Trophoblast cell (in vitro differentiated cells and primary cell): ENCODE results near the gene RSPH3.

Experiments used
- DNase-seq, 2 donors: peaks; one replicate each; pipeline ENCODE4 v3.0.0-alpha.2; 2016
- H2AFZ ChIP-seq: 2 replicates; pipeline ENCODE4 v1.6.1; 2013; ENCODE audit warnings: low read length, moderate library complexity, mild to moderate bottlenecking; ENCODE audit not compliant: insufficient read depth, poor library complexity
- H2AK5ac ChIP-seq: 2 replicates; pipeline ENCODE4 v1.6.1; 2013; ENCODE audit warnings: mild to moderate bottlenecking, low read length
- H2BK120ac ChIP-seq: 2 replicates; pipeline ENCODE4 v1.6.1; 2013; ENCODE audit warnings: low read length, mild to moderate bottlenecking, moderate library complexity; ENCODE audit not compliant: insufficient read depth, poor library complexity
- H2BK12ac ChIP-seq: 2 replicates; pipeline ENCODE4 v1.6.1; 2013; ENCODE audit warnings: mild to moderate bottlenecking, low read length, moderate library complexity
- H2BK5ac ChIP-seq: 2 replicates; pipeline ENCODE4 v1.6.1; 2013; ENCODE audit warnings: low read length, low read depth, moderate library complexity, mild to moderate bottlenecking; ENCODE audit not compliant: poor library complexity
- H3K14ac ChIP-seq: 2 replicates; pipeline ENCODE4 v1.6.1; 2013; ENCODE audit warnings: mild to moderate bottlenecking, low read length
- H3K18ac ChIP-seq: 2 replicates; pipeline ENCODE4 v1.6.1; 2013; ENCODE audit warnings: mild to moderate bottlenecking, low read length
- H3K23ac ChIP-seq: 2 replicates; pipeline ENCODE4 v1.6.1; 2013; ENCODE audit warnings: low read length
- H3K27ac ChIP-seq: 2 replicates; pipeline ENCODE4 v1.5.1; 2013; ENCODE audit warnings: low read depth, mild to moderate bottlenecking, inconsistent platforms, low read length, moderate library complexity
- H3K27me3 ChIP-seq: 2 replicates; pipeline ENCODE4 v1.6.1; 2013; ENCODE audit warnings: inconsistent platforms, mild to moderate bottlenecking, low read length, moderate library complexity; ENCODE audit not compliant: insufficient read depth
- H3K36me3 ChIP-seq, 2 experiments: 1 replicate in 1 of 2; 2 replicates in 1 of 2; pipeline ENCODE4 v1.6.1; 2013; ENCODE audit warnings: low read length in 2 of 2, mild to moderate bottlenecking in 2 of 2, moderate library complexity in 1 of 2; ENCODE audit not compliant: insufficient read depth in 2 of 2, control insufficient read depth in 1 of 2
- H3K4ac ChIP-seq: 2 replicates; pipeline ENCODE4 v1.6.1; 2013; ENCODE audit warnings: low read depth, mild to moderate bottlenecking, low read length, moderate library complexity
- H3K4me1 ChIP-seq, 2 experiments: 1 replicate in 1 of 2; 2 replicates in 1 of 2; pipeline ENCODE4 v1.6.1; 2013; ENCODE audit warnings: low read length in 2 of 2, mild to moderate bottlenecking in 2 of 2, moderate library complexity in 1 of 2; ENCODE audit not compliant: insufficient read depth in 2 of 2, control insufficient read depth in 1 of 2
- H3K4me2 ChIP-seq: 2 replicates; pipeline ENCODE4 v1.6.1; 2013; ENCODE audit warnings: inconsistent platforms, mild to moderate bottlenecking, low read length, moderate library complexity
- H3K4me3 ChIP-seq: 2 replicates; pipeline ENCODE4 v1.5.1; 2013; ENCODE audit warnings: mild to moderate bottlenecking, low read depth, low read length, inconsistent platforms
- H3K79me1 ChIP-seq: one replicate; pipeline ENCODE4 v1.6.1; 2013; ENCODE audit warnings: low read length
- H3K79me2 ChIP-seq: 2 replicates; pipeline ENCODE4 v1.6.1; 2013; ENCODE audit warnings: low read length, mild to moderate bottlenecking; ENCODE audit not compliant: control insufficient read depth, insufficient read depth, poor library complexity
- H3K9ac ChIP-seq: 2 replicates; pipeline ENCODE4 v1.6.1; 2013; ENCODE audit warnings: mild to moderate bottlenecking, low read length
- H3K9me3 ChIP-seq: 2 replicates; pipeline ENCODE4 v1.6.1; 2013; ENCODE audit warnings: low read depth, mild to moderate bottlenecking, control low read depth, inconsistent platforms, low read length; ENCODE audit not compliant: insufficient read depth
- H4K12ac ChIP-seq: 2 replicates; pipeline ENCODE4 v1.6.1; 2013; ENCODE audit warnings: low read depth, mild to moderate bottlenecking, low read length, moderate library complexity
- H4K8ac ChIP-seq: 2 replicates; pipeline ENCODE4 v1.6.1; 2013; ENCODE audit warnings: low read depth, mild to moderate bottlenecking, low read length, moderate library complexity
- H4K91ac ChIP-seq: one replicate; pipeline ENCODE4 v1.6.1; 2013; ENCODE audit warnings: low read depth, mild to moderate bottlenecking, low read length, moderate library complexity
- WGBS: extraction: QIAGEN DNeasy Blood & Tissue Kit; methylation state at CpG from one replicate; pipeline ENCODE4 v1.1.7; 2013; ENCODE audit warnings: missing lambda C conversion rate; ENCODE audit not compliant: insufficient read length, insufficient coverage; ENCODE audit errors: extremely low coverage; 5-methylcytosine and 5-hydroxymethylcytosine counted together

RSPH3 gene

GRCh38 chr6:159020011-159020410 is 20.0 kb upstream of the RSPH3 start:
- no peak overlapping the region for H4K8ac ChIP-seq
- no peak overlapping the region for H4K91ac ChIP-seq
- H3K4me3 ChIP-seq: no peak overlapping the region
- no peaks in the 10 kb centered on the region for H3K79me2 ChIP-seq
- H3K9me3 ChIP-seq: peaks cover 7% of the 10 kb centered on the region
- H3K4me1 ChIP-seq: no peaks in the 10 kb centered on the region
- H2AK5ac ChIP-seq: no peak overlapping the region
- H3K9ac ChIP-seq: no peak overlapping the region
- H3K27me3 ChIP-seq: no peaks in the 10 kb centered on the region
- H3K4ac ChIP-seq: no peak overlapping the region
- H2BK12ac ChIP-seq: no peak overlapping the region
- no peak overlapping the region for H3K18ac ChIP-seq
- H2BK5ac ChIP-seq: no peak overlapping the region
- no CpG with 5 or more reads among the region's 2 CpGs for WGBS
- no peak overlapping the region for H2BK120ac ChIP-seq
- H3K4me2 ChIP-seq: no peak overlapping the region
- DNase-seq: no peak
- H3K27ac ChIP-seq: no peak overlapping the region
- no peaks in the 10 kb centered on the region for H3K36me3 ChIP-seq
- H3K23ac ChIP-seq: no peak overlapping the region
- no peak overlapping the region for H3K14ac ChIP-seq
- H4K12ac ChIP-seq: no peak overlapping the region
- no peak overlapping the region for H2AFZ ChIP-seq
- no peaks in the 10 kb centered on the region for H3K79me1 ChIP-seq

GRCh38 chr6:159017757-159018559 is 18.0 kb upstream of the RSPH3 start:
- H4K91ac ChIP-seq: no peak overlapping the region

GRCh38 chr6:159014406-159014805 is 14.4 kb upstream of the RSPH3 start:
- H3K9me3 ChIP-seq: no peaks in the 10 kb centered on the region

More at GRCh38 chr6:159017757-159018559, 18.0 kb upstream of the RSPH3 start:
- Histone ChIP-seq H3K36me3 (no peaks in the 10 kb centered on the region), H3K14ac (no peak overlapping the region), H3K4me2 (no peak overlapping the region), H3K4me3 (no peak overlapping the region), H3K79me1 (no peaks in the 10 kb centered on the region), H3K4ac (no peak overlapping the region), H3K4me1 (no peaks in the 10 kb centered on the region), H2BK5ac (no peak overlapping the region), H3K27me3 (no peaks in the 10 kb centered on the region), H2BK120ac (no peak overlapping the region), H3K79me2 (no peaks in the 10 kb centered on the region), H3K9me3 (no peaks in the 10 kb centered on the region), H3K9ac (no peak overlapping the region), H3K18ac (no peak overlapping the region), H4K8ac (no peak overlapping the region), H3K27ac (no peak overlapping the region), H4K12ac (no peak overlapping the region), H2AK5ac (no peak overlapping the region), H3K23ac (no peak overlapping the region), H2BK12ac (no peak overlapping the region), H2AFZ (no peak overlapping the region)
- DNase-seq: no peak
- WGBS: no CpG with 5 or more reads among the region's 3 CpGs

GRCh38 chr6:159013229-159013628 is 13.2 kb upstream of the RSPH3 start:
- Histone ChIP-seq H3K18ac (no peak overlapping the region), H2AK5ac (no peak overlapping the region), H3K4me1 (peaks cover 0 to 2% of the 10 kb centered on the region in 2 experiments), H2BK120ac (no peak overlapping the region), H3K9ac (no peak overlapping the region), H3K4ac (no peak overlapping the region), H3K4me3 (no peak overlapping the region), H4K8ac (no peak overlapping the region), H3K79me1 (no peaks in the 10 kb centered on the region), H3K27me3 (no peaks in the 10 kb centered on the region), H4K12ac (no peak overlapping the region), H3K23ac (no peak overlapping the region), H3K14ac (no peak overlapping the region), H3K36me3 (no peaks in the 10 kb centered on the region), H3K9me3 (no peaks in the 10 kb centered on the region), H2BK5ac (no peak overlapping the region), H4K91ac (no peak overlapping the region), H3K27ac (no peak overlapping the region), H2BK12ac (no peak overlapping the region), H3K79me2 (no peaks in the 10 kb centered on the region), H3K4me2 (no peak overlapping the region), H2AFZ (no peak overlapping the region)
- WGBS: no CpG with 5 or more reads among the region's 5 CpGs
- no peak for DNase-seq

More at GRCh38 chr6:159014406-159014805, 14.4 kb upstream of the RSPH3 start:
- Histone ChIP-seq H2AK5ac (no peak overlapping the region), H2BK5ac (no peak overlapping the region), H2BK12ac (no peak overlapping the region), H4K12ac (no peak overlapping the region), H3K36me3 (no peaks in the 10 kb centered on the region), H3K27ac (no peak overlapping the region), H3K27me3 (no peaks in the 10 kb centered on the region), H3K79me2 (no peaks in the 10 kb centered on the region), H3K4me1 (peaks cover 0 to 2% of the 10 kb centered on the region in 2 experiments), H3K9ac (no peak overlapping the region), H4K8ac (no peak overlapping the region), H3K14ac (no peak overlapping the region), H3K4ac (no peak overlapping the region), H3K18ac (no peak overlapping the region), H3K23ac (no peak overlapping the region), H3K79me1 (no peaks in the 10 kb centered on the region), H4K91ac (no peak overlapping the region), H3K4me2 (no peak overlapping the region), H2AFZ (no peak overlapping the region), H2BK120ac (no peak overlapping the region), H3K4me3 (no peak overlapping the region)
- no peak for DNase-seq
